Stomach (tissue), 9 donors: ENCODE measurements around the gene CCR8. TPM values are rescaled to one million over a fixed set of nuclear protein-coding genes. Genes with fewer than 3 reads are reported as not detected.

ENCODE experiments used
- DNase-seq, 2 donors: peaks; one replicate each; pipeline versions ENCODE4 v3.0.0 to v3.0.0-alpha.2; 2013 to 2019
- H3K27ac ChIP-seq, 5 donors: fragments of 200-600 bp in 4 of 5; sonication (generic) in 4 of 5; one replicate each; pipeline ENCODE4 v1.5.1; 2013 to 2019; ENCODE audit warnings: mild to moderate bottlenecking in 1 of 5, moderate library complexity in 1 of 5
- H3K27me3 ChIP-seq, 3 donors: fragments of 200-600 bp; sonication (generic); one replicate each; pipeline ENCODE4 v1.5.1; 2017 to 2019; ENCODE audit warnings: mixed run types in 1 of 3
- H3K36me3 ChIP-seq, 4 donors: fragments of 200-600 bp; sonication (generic); 1 replicate in 3 of 4; 2 replicates in 1 of 4; pipeline ENCODE4 v1.5.1; 2016 to 2019
- H3K4me1 ChIP-seq, 4 donors: fragments of 200-600 bp; sonication (generic); one replicate each; pipeline ENCODE4 v1.5.1; 2016 to 2019
- H3K4me3 ChIP-seq, 4 donors: fragments of 200-600 bp; sonication (generic) in 3 of 4; one replicate each; pipeline ENCODE4 v1.5.1; 2016 to 2019; ENCODE audit warnings: mild to moderate bottlenecking in 1 of 4
- H3K9me3 ChIP-seq, 4 donors: fragments of 200-600 bp; sonication (generic); one replicate each; pipeline ENCODE4 v1.5.1; 2016 to 2019
- CTCF ChIP-seq, 7 experiments: fragments of 450-650 bp in 4 of 7; fragments of 200-600 bp in 3 of 7; sonication (generic) in 3 of 7; IDR thresholded peaks; one replicate each; pipeline ENCODE4 v1.5.1; 2016 to 2019; ENCODE audit warnings: antibody characterized with exemption in 7 of 7, control low read depth in 2 of 7, mild to moderate bottlenecking in 1 of 7
- EP300 ChIP-seq: sonication (generic); formaldehyde crosslinking; IDR thresholded peaks from one replicate; pipeline ENCODE4 v1.6.1; 2017; ENCODE audit warnings: antibody characterized with exemption
- POLR2A ChIP-seq, 4 donors: fragments of 450-650 bp; IDR thresholded peaks; one replicate each; pipeline ENCODE4 v1.6.1; 2016; ENCODE audit warnings: antibody characterized with exemption in 4 of 4, control low read depth in 2 of 4, mild to moderate bottlenecking in 1 of 4, moderate library complexity in 1 of 4
- POLR2AphosphoS5 ChIP-seq, 3 donors: sonication (generic); formaldehyde crosslinking; IDR thresholded peaks; one replicate each; pipeline ENCODE4 v1.6.1; 2016; ENCODE audit warnings: antibody characterized with exemption in 3 of 3
- WGBS, 5 donors: extraction: QIAGEN DNeasy Blood & Tissue Kit in 3 of 5; methylation state at CpG; one replicate each; pipeline versions ENCODE4 v1.1.5 to v1.1.7; 2013 to 2018; 5-methylcytosine and 5-hydroxymethylcytosine counted together
- intact Hi-C: fragments of 100-400 bp; cut with DNase I; formaldehyde crosslinking; loops from one replicate; pipeline ENCODE4 v1.15.1; 2023; ENCODE audit warnings: low total_unique reads
- polyA plus RNA-seq, 3 donors: library from polyadenylated mRNA; stranded (reverse); fragments of 200-250 nt; gene quantifications; one replicate each; pipeline ENCODE4 v1.2.3, GENCODE V29; 2013
- total RNA-seq, 5 donors: library from RNA; depleted of rRNA; stranded (reverse); fragments of >200 nt; gene quantifications; one replicate each; pipeline versions ENCODE4 v1.1.0 to v1.2.3, GENCODE V29; 2014 to 2016
- donor health status: healthy with polysubstance abuse.
- donor health status: Bipolar disorder and iron deficiency.
- donor health status: healthy.

Gene CCR8
- total and polyA plus RNA-seq, 8 donors = not detected

- Histone ChIP-seq H3K27me3 (peaks cover 0 to 4% (median 0%) of the 10 kb centered on the region in 3 donors), H3K27ac (no peak overlapping the region), H3K4me3 (no peak overlapping the region), H3K9me3 (no peaks in the 10 kb centered on the region), H3K4me1 (no peaks in the 10 kb centered on the region), H3K36me3 (no peaks in the 10 kb centered on the region)
- no peak for TF ChIP-seq CTCF (IDR thresholded peaks at IDR 0.05)
- no peak for TF ChIP-seq EP300
- no peak for TF ChIP-seq POLR2AphosphoS5 (IDR thresholded peaks at IDR 0.05)
- no peak for TF ChIP-seq POLR2A (IDR thresholded peaks at IDR 0.05)
- intact Hi-C loops = no loop called here
- no peak for DNase-seq
- WGBS, 5 donors = 82 to 90% (median 84%) methylated on average over 4 of the region's 4 CpGs
Observed at GRCh38 chr3:39334205-39334604, 4.7 kb downstream of the CCR8 start.

GRCh38 chr3:39338201-39338600 lies 8.7 kb downstream of the CCR8 start:
- no peak overlapping the region for H3K27ac ChIP-seq
- H3K4me3 ChIP-seq = no peak overlapping the region
- no peaks in the 10 kb centered on the region for H3K4me1 ChIP-seq
- TF ChIP-seq POLR2A (IDR thresholded peaks at IDR 0.05) (no peak), EP300 (no peak), POLR2AphosphoS5 (IDR thresholded peaks at IDR 0.05) (no peak), CTCF (IDR thresholded peaks at IDR 0.05) (no peak)
- no peaks in the 10 kb centered on the region for H3K36me3 ChIP-seq
- 57 to 85% (median 72%) methylated on average over 1 of the region's 1 CpG for WGBS, 5 donors
- no peak for DNase-seq
- intact Hi-C loops = no loop called here
- H3K9me3 ChIP-seq = no peaks in the 10 kb centered on the region
- H3K27me3 ChIP-seq = peaks cover 0 to 5% (median 0%) of the 10 kb centered on the region in 3 donors

- H3K9me3 ChIP-seq = no peaks in the 10 kb centered on the region
- peaks cover 0 to 5% (median 0%) of the 10 kb centered on the region in 3 donors for H3K27me3 ChIP-seq
- H3K4me3 ChIP-seq = no peak overlapping the region
- no peaks in the 10 kb centered on the region for H3K36me3 ChIP-seq
- WGBS, 5 donors = 47 to 100% (median 81%) methylated on average over 1 of the region's 1 CpG
- intact Hi-C loops = no loop called here
- no peak for DNase-seq
- TF ChIP-seq POLR2AphosphoS5 (IDR thresholded peaks at IDR 0.05) = no peak
- TF ChIP-seq POLR2A (IDR thresholded peaks at IDR 0.05) = no peak
- H3K4me1 ChIP-seq = no peaks in the 10 kb centered on the region
- H3K27ac ChIP-seq = no peak overlapping the region
Observed at GRCh38 chr3:39339086-39339485, 9.6 kb downstream of the CCR8 start.

GRCh38 chr3:39343076-39343717 lies 13.7 kb downstream of the CCR8 start:
- Histone ChIP-seq H3K27me3 (peaks cover 0 to 5% (median 0%) of the 10 kb centered on the region in 3 donors), H3K9me3 (no peaks in the 10 kb centered on the region), H3K4me1 (no peaks in the 10 kb centered on the region), H3K4me3 (no peak overlapping the region), H3K36me3 (no peaks in the 10 kb centered on the region), H3K27ac (no peak overlapping the region)
- DNase-seq = no peak
- no peak for TF ChIP-seq POLR2A (IDR thresholded peaks at IDR 0.05)
- no peak for TF ChIP-seq EP300
- no peak for TF ChIP-seq CTCF (IDR thresholded peaks at IDR 0.05)
- no peak for TF ChIP-seq POLR2AphosphoS5 (IDR thresholded peaks at IDR 0.05)
- WGBS, 5 donors = 60 to 92% (median 85%) methylated on average over 1 of the region's 1 CpG
- intact Hi-C loops = no loop called here

- DNase-seq = no peak
- H3K4me3 ChIP-seq = no peak overlapping the region
- intact Hi-C loops = no loop called here
- H3K4me1 ChIP-seq = peaks cover 0 to 2% (median 1%) of the 10 kb centered on the region in 4 donors
- H3K27me3 ChIP-seq = peaks cover 0 to 5% (median 0%) of the 10 kb centered on the region in 3 donors
- no peak overlapping the region for H3K27ac ChIP-seq
- H3K36me3 ChIP-seq = no peaks in the 10 kb centered on the region
- H3K9me3 ChIP-seq = no peaks in the 10 kb centered on the region
- TF ChIP-seq CTCF (IDR thresholded peaks at IDR 0.05) (no peak), EP300 (no peak), POLR2A (IDR thresholded peaks at IDR 0.05) (no peak)
Observed at GRCh38 chr3:39343760-39344159, 14.3 kb downstream of the CCR8 start.
